GM12878 (cell line): ENCODE results near the gene LRP1B.

Experiments used
- ATF7 ChIP-seq: fragments of 450-650 bp; IDR thresholded peaks from 2 replicates; pipeline ENCODE4 v1.6.1; 2016; ENCODE audit warnings: low read depth, mild to moderate bottlenecking
- CREB1 ChIP-seq: IDR thresholded peaks from 2 replicates; pipeline ENCODE4 v1.6.1; 2012; ENCODE audit warnings: low read depth, mild to moderate bottlenecking, inconsistent platforms
- ETV6 ChIP-seq, 2 experiments: fragments of 450-650 bp in 1 of 2; IDR thresholded peaks in 1 of 2; conservative IDR thresholded peaks in 1 of 2; 2 replicates each; pipeline ENCODE4 v1.6.1; 2014; ENCODE audit warnings: antibody characterized with exemption in 1 of 2, borderline replicate concordance in 1 of 2, low read depth in 1 of 2, mild to moderate bottlenecking in 1 of 2, moderate library complexity in 1 of 2
- GABPA ChIP-seq: IDR thresholded peaks from 2 replicates; pipeline ENCODE4 v1.6.1; 2014; ENCODE audit warnings: antibody characterized with exemption, low read depth, mild to moderate bottlenecking, inconsistent platforms
- PAX8 ChIP-seq: fragments of 450-650 bp; IDR thresholded peaks from 2 replicates; pipeline ENCODE4 v1.6.1; 2017; ENCODE audit warnings: mild to moderate bottlenecking, moderate library complexity
- POLR2AphosphoS5 ChIP-seq: IDR thresholded peaks from 2 replicates; pipeline ENCODE4 v1.6.1; 2011; ENCODE audit warnings: mild to moderate bottlenecking, low read length, inconsistent platforms
- RAD21 ChIP-seq: IDR thresholded peaks from 2 replicates; pipeline ENCODE4 v1.6.1; 2011; ENCODE audit warnings: mild to moderate bottlenecking, low read depth, low read length, moderate library complexity; ENCODE audit not compliant: insufficient read depth
- RCOR1 ChIP-seq: conservative IDR thresholded peaks from 2 replicates; pipeline ENCODE4 v1.6.1; 2012; ENCODE audit warnings: low read depth, low read length, improper control_type of control experiment
- RELA ChIP-seq: fragments of 450-650 bp; IDR thresholded peaks from 2 replicates; pipeline ENCODE4 v1.8.0; 2014; ENCODE audit warnings: borderline replicate concordance; ENCODE audit not compliant: partially characterized antibody
- TCF12 ChIP-seq: IDR thresholded peaks from 2 replicates; pipeline ENCODE4 v1.6.1; 2011; ENCODE audit warnings: low read depth, mild to moderate bottlenecking, low read length
- ZZZ3 ChIP-seq: IDR thresholded peaks from 2 replicates; pipeline ENCODE4 v1.6.1; 2011; ENCODE audit warnings: low read depth; ENCODE audit not compliant: control insufficient read depth, insufficient read length
- TF ChIP-seq, protein P1 (sequence below), 3 experiments: IDR thresholded peaks in 2 of 3; conservative IDR thresholded peaks in 1 of 3; 2 replicates each; pipeline ENCODE4 v1.5.1; 2011; ENCODE audit warnings: low read depth in 3 of 3, low read length in 3 of 3, mild to moderate bottlenecking in 3 of 3, control low read depth in 2 of 3, moderate library complexity in 2 of 3, inconsistent platforms in 1 of 3, mixed read lengths in 1 of 3; ENCODE audit not compliant: control insufficient read depth in 2 of 3, insufficient read depth in 1 of 3; ENCODE audit errors: extremely low read depth in 1 of 3

DNA sequence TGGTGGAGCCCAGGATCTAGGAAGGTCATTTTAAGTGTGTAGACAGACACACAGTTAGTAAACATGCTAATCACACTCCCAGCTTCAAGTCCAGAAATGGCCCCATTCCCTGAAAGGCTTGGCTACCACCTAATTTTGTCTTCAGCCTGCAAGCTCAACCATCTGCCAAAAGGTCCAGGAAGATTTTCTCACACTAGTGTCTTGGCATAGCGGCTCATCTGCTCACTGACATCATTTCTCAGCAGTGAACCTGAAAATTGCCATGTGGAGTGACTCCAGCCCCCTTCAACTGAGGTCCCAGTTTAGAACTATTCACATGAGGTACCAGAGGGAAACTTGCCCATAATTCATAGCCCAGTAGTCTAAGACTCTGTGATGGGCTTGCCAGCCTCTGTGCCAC is 748.9 kb downstream of the LRP1B start:
- TF ChIP-seq ETV6 (conservative IDR thresholded peaks at IDR 0.05 in 1 of 2, IDR thresholded peaks at IDR 0.05 in 1 of 2; ENCODE audit: borderline replicate concordance in 1 of 2, low read depth in 1 of 2) (no peak), RELA (no peak), RCOR1 (no peak), GABPA (no peak), TCF12 (no peak), ZZZ3 (no peak), POLR2AphosphoS5 (no peak), CREB1 (no peak), PAX8 (no peak), RAD21 (no peak), ATF7 (no peak)
- TF ChIP-seq, protein P1, sequence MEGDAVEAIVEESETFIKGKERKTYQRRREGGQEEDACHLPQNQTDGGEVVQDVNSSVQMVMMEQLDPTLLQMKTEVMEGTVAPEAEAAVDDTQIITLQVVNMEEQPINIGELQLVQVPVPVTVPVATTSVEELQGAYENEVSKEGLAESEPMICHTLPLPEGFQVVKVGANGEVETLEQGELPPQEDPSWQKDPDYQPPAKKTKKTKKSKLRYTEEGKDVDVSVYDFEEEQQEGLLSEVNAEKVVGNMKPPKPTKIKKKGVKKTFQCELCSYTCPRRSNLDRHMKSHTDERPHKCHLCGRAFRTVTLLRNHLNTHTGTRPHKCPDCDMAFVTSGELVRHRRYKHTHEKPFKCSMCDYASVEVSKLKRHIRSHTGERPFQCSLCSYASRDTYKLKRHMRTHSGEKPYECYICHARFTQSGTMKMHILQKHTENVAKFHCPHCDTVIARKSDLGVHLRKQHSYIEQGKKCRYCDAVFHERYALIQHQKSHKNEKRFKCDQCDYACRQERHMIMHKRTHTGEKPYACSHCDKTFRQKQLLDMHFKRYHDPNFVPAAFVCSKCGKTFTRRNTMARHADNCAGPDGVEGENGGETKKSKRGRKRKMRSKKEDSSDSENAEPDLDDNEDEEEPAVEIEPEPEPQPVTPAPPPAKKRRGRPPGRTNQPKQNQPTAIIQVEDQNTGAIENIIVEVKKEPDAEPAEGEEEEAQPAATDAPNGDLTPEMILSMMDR (IDR thresholded peaks at IDR 0.05 in 2 of 3, conservative IDR thresholded peaks at IDR 0.05 in 1 of 3; ENCODE audit: control insufficient read depth in 2 of 3, extremely low read depth in 1 of 3, insufficient read depth in 1 of 3, low read depth in 3 of 3, low read length in 3 of 3), result no peak
